ENCODE data around the gene PLEKHM3. TPM values are rescaled to one million over a fixed set of nuclear protein-coding genes. Genes with fewer than 3 reads are reported as not detected.

The PLEKHM3 gene
- total RNA-seq, 1 experiment from 2014 or later, result 9.3 TPM

DNA sequence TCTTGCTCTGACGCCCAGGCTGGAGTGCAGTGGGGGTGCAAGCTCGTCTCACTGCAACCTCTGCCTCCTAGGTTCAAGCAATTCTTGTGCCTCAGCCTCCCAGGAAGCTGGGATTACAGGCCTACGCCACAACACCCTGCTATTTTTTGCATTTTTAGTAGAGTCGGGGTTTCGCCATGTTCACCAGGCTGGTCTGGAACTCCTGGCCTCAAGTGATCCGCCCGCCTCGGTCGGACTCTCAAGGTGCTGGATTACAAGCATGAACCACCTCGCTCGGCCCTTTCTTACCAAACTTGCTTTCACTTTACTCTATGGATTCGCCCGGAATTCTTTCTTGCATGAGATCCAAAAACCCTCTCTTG is 252.5 kb downstream of the PLEKHM3 start:
- DNase-seq, result no peak
- BruUV-seq (replicated peaks), result no TSS peak
- Histone ChIP-seq H3K9me3 (no peaks in the 10 kb centered on the region), H3K4me3 (ENCODE audit: low read depth, low read length) (no peak overlapping the region), H3K36me3 (ENCODE audit: control insufficient read depth, insufficient read depth, low read length) (no peaks in the 10 kb centered on the region; the same call in none of the 2 replicates), H3K4me1 (peaks cover 43% of the 10 kb centered on the region), H3K27me3 (replicated peaks; ENCODE audit: control insufficient read depth, insufficient read depth, low read length) (no peaks in the 10 kb centered on the region)
- H3K27ac Mint-ChIP-seq (ENCODE audit: unreplicated experiment), result peak overlapping the region; percentile 88
- intact Hi-C loops (cut with micrococcal nuclease; ENCODE audit: unreplicated experiment), result no loop called here
- ChIA-PET CTCF (no interaction called here), POLR2A (no interaction called here)
- no peak for TF ChIP-seq CTCF (IDR thresholded peaks at IDR 0.05; ENCODE audit: insufficient read depth in 1 of 2, low read depth in 1 of 2, low read length in 1 of 2, severe bottlenecking in 1 of 2, unreplicated experiment in 1 of 2)
- no peaks in the 10 kb centered on the region for H3K9me3 Mint-ChIP-seq (ENCODE audit: unreplicated experiment)
- H3K27me3 Mint-ChIP-seq (ENCODE audit: insufficient read depth, unreplicated experiment), result no peaks in the 10 kb centered on the region
- peaks cover 32% of the 10 kb centered on the region for H3K4me1 Mint-ChIP-seq (ENCODE audit: low read depth, unreplicated experiment)
- peaks cover 32% of the 10 kb centered on the region for H3K36me3 Mint-ChIP-seq (ENCODE audit: insufficient read depth, unreplicated experiment)
- no peak overlapping the region for H3K4me3 Mint-ChIP-seq (ENCODE audit: unreplicated experiment)

GRCh38 chr2:207772081-207772843 is 253.1 kb downstream of the PLEKHM3 start:
- H3K4me1 Mint-ChIP-seq (ENCODE audit: low read depth, unreplicated experiment), result peaks cover 37% of the 10 kb centered on the region
- H3K4me3 Mint-ChIP-seq (ENCODE audit: unreplicated experiment), result no peak overlapping the region
- BruUV-seq (replicated peaks), result no TSS peak
- no peaks in the 10 kb centered on the region for H3K27me3 Mint-ChIP-seq (ENCODE audit: insufficient read depth, unreplicated experiment)
- peak; percentile 40 to 70 for DNase-seq
- POLR2A ChIA-PET, result no interaction called here
- intact Hi-C loops (cut with micrococcal nuclease; ENCODE audit: unreplicated experiment), result no loop called here
- H3K27me3 ChIP-seq (replicated peaks; ENCODE audit: control insufficient read depth, insufficient read depth, low read length), result no peaks in the 10 kb centered on the region
- H3K9me3 Mint-ChIP-seq (ENCODE audit: unreplicated experiment), result no peaks in the 10 kb centered on the region
- peak overlapping the region; percentile 88 for H3K27ac Mint-ChIP-seq (ENCODE audit: unreplicated experiment)
- H3K36me3 Mint-ChIP-seq (ENCODE audit: insufficient read depth, unreplicated experiment), result peaks cover 37% of the 10 kb centered on the region
- no peak overlapping the region for H3K4me3 ChIP-seq (ENCODE audit: low read depth, low read length)
- H3K36me3 ChIP-seq (ENCODE audit: control insufficient read depth, insufficient read depth, low read length), result peaks cover 4% of the 10 kb centered on the region
- no peak for TF ChIP-seq CTCF (IDR thresholded peaks at IDR 0.05; ENCODE audit: insufficient read depth in 1 of 2, low read depth in 1 of 2, low read length in 1 of 2, severe bottlenecking in 1 of 2, unreplicated experiment in 1 of 2)
- no peaks in the 10 kb centered on the region for H3K9me3 ChIP-seq
- H3K4me1 ChIP-seq, result peaks cover 48% of the 10 kb centered on the region
- CTCF ChIA-PET, result no interaction called here

DNA sequence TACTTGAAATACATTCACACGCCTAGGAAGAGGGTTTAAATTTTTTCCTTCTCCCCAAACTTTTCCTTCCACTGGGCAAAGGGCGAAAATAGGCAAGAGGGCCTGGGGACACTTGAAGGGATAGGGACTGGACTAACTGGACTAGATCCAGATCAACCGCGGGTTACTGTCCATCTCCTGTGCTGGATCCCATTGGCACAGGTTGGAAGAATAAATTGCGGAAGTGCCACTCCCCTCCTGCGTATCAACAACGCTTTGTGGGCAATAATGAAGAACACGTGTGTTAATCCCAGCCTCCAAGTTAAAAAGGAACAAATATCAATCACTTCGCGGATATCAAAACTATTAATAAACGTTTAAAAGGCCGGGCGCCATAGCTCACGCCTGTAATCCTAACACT is 253.9 kb downstream of the PLEKHM3 start:
- peak overlapping the region; percentile 88 for H3K27ac Mint-ChIP-seq (ENCODE audit: unreplicated experiment)
- H3K9me3 Mint-ChIP-seq (ENCODE audit: unreplicated experiment), result no peaks in the 10 kb centered on the region
- intact Hi-C loops (cut with micrococcal nuclease; ENCODE audit: unreplicated experiment), result no loop called here
- DNase-seq, result no peak
- H3K4me3 Mint-ChIP-seq (ENCODE audit: unreplicated experiment), result no peak overlapping the region
- H3K4me1 Mint-ChIP-seq (ENCODE audit: low read depth, unreplicated experiment), result peaks cover 41% of the 10 kb centered on the region
- no TSS peak for BruUV-seq (replicated peaks)
- ChIA-PET CTCF (no interaction called here), POLR2A (no interaction called here)
- H3K27me3 Mint-ChIP-seq (ENCODE audit: insufficient read depth, unreplicated experiment), result no peaks in the 10 kb centered on the region
- peaks cover 46% of the 10 kb centered on the region for H3K36me3 Mint-ChIP-seq (ENCODE audit: insufficient read depth, unreplicated experiment)
- Histone ChIP-seq H3K36me3 (ENCODE audit: control insufficient read depth, insufficient read depth, low read length) (peaks cover 7% of the 10 kb centered on the region), H3K27me3 (replicated peaks; ENCODE audit: control insufficient read depth, insufficient read depth, low read length) (no peaks in the 10 kb centered on the region), H3K4me1 (peaks cover 57% of the 10 kb centered on the region), H3K9me3 (no peaks in the 10 kb centered on the region), H3K4me3 (ENCODE audit: low read depth, low read length) (no peak overlapping the region)
- TF ChIP-seq CTCF (IDR thresholded peaks at IDR 0.05; ENCODE audit: insufficient read depth in 1 of 2, low read depth in 1 of 2, low read length in 1 of 2, severe bottlenecking in 1 of 2, unreplicated experiment in 1 of 2), result no peak

Other genes starting within 250 kb of the PLEKHM3 start
- gene CRYGD, start 99.0 kb upstream of the PLEKHM3 start, total RNA-seq (2022), result not detected in 2 replicates
- gene CRYGC, start 104.3 kb upstream of the PLEKHM3 start, total RNA-seq (2022), result not detected in 2 replicates
- not detected in 2 replicates for gene CRYGB, start 120.6 kb upstream of the PLEKHM3 start, total RNA-seq (2022)
- not detected in 2 replicates for gene CRYGA, start 138.1 kb upstream of the PLEKHM3 start, total RNA-seq (2022)
- gene C2orf80, start 164.5 kb upstream of the PLEKHM3 start, total RNA-seq (2022), result not detected in 2 replicates
- gene IDH1, start 229.5 kb upstream of the PLEKHM3 start, total RNA-seq (2022), result 265 and 293 TPM in 2 replicates
- gene PIKFYVE, start 240.7 kb upstream of the PLEKHM3 start, total RNA-seq (2022), result 27.9 and 31.2 TPM in 2 replicates